ENCODE data around the gene ARL14EP.
A peak's percentile ranks its signal among the peaks of the same experiment; 100 is the strongest.

ARL14EP gene

DNA sequence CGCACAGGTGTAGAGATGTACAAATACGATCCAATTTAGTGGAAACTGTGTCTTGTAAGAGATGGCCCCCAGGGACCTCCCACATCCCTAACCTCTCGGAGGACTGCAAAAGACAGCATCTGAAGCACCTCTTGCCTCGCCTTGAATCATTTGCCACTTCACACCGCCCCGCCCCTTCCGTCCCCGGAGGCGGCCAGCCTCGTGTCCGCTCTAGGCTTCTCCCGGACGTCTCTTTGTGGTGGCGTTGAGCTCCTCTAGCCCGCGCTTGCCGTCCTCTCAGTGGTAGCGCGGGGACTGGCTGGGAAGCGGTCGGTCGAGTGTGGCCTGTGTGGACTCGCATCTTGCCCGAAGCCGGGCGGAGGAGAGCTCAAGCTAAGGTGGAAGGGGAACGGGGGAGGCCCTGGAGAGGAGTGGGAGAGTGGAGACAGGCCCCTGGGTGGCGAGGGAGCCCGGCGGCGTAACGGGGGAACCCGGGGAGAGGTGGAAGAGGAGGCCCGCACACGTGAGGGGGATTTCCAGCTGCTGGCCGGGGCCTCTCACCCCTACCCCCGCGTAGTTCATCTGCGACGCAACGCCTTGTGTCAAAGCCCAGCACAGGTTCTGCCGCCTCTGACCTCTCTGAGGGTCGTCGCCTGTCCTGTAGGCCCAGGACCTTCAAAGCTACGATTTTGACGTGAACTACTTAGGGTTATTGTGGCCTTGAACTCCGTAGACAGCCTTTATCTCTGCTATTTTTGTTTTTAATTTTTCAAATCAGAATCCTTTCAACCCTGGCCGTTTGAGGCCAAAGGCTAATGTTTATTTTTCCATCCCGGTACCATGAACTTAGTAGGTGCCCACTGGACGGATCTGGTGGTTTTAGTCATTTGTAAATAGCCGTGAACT lies at the start of gene ARL14EP:
Gene ARL14EP, plus strand, starts transcription at position 279 of the 885 bp plus-strand sequence. CDS start 7,845 bp downstream, outside the sequence.
- DNase-seq (ENCODE audit: extremely low spot score, insufficient read length, low read depth): peak; percentile 80
- FAIRE-seq: peak; percentile 100

DNA sequence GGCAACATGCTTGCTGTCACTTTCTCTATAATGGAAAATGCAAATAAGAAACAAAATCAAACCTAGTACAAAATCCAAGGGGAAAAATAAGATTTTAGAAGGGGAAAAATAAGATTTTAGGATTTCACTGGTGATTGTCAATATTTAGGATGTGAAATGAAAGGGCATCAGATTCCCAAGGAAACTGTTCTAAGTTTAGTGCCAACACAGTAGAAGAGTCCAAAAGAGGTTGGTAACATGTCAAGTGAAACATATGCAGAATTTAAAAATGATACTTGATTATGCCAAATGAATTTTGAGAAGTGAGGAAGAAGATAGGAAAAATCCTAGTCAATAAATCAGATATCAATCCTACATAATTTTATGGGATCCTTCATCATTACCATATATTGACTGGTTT lies 45.7 kb upstream of the ARL14EP start:
- FAIRE-seq (no peak), DNase-seq (ENCODE audit: extremely low spot score, insufficient read length, low read depth) (no peak)

DNA sequence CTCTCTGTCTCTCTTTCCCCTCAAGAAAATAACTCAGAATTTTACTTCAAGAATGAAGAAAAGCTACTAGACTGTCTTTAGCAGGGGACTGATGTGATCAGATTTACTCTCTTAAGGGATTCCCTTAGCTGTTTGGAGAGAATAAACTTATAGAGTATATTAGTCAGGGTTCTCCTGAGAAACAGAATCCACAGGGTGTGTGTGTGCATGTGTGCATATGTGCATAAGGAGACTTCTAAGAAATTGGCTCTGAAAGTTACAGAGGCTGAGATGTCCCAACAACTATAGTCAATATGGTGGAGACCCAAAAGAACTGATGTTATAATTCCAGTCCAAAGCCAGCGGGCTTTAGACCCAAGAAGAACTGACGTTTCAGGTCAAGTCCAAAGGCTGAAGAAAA lies 43.1 kb upstream of the ARL14EP start:
- FAIRE-seq (no peak), DNase-seq (ENCODE audit: extremely low spot score, insufficient read length, low read depth) (no peak)

DNA sequence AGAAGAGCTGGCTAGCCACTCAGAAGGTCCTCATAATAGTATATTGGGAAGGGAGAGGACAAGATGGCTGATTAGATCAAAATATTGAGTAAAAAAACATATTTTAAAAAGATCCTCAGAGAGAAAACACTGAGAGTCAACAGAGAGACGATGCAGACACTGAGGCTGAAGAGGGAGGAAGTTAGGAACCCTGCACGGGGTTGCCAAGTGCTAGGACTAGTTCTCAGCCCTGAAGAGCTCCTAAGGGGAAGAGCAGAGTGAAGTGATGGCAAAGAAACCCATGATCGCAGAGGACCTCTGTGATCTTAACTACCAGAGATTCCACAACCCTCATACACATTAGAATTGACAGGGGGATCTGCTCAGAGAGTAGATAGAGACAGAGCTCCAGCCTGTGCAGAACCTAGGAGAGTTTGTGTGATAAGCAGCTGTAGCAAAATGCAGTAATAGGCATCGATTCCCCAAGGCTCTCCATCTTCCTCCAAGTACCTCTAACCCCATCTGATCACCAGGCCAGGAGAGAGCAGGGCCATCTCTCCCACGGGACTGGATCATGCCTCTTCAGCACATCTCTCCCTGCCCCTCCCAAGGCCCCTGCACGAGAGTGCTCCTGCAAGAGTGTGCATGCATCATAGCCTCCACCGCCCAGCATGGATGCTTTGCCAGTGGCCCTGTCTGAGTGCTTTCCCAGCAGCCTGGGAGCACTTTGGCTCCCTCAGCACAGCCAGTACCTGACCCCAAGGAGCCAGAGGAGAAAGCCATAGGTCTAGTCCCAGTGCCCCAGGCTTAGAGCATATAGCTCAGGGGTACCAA lies 41.2 kb upstream of the ARL14EP start:
- no peak for FAIRE-seq

DNA sequence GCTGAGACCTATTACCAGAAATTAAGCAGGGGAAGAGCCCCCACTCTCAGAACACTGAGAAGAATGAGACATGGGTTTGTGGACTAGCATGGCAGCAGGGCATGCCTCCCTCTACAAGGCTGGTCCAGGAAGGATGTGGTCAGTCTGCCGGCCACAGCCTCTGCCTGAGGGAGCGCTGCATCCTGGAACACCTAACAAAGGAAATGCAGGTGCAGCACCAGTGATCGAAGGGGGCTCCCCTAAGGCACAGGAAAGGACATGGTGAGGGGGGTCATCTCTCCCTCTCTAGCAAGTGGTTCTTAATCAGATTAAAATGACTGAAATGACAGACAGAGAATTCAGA lies 40.6 kb upstream of the ARL14EP start:
- FAIRE-seq (peak; percentile 72), DNase-seq (ENCODE audit: extremely low spot score, insufficient read length, low read depth) (no peak)

More for the DNA sequence above, 41.2 kb upstream of the ARL14EP start:
- no peak for DNase-seq (ENCODE audit: extremely low spot score, insufficient read length, low read depth)

DNA sequence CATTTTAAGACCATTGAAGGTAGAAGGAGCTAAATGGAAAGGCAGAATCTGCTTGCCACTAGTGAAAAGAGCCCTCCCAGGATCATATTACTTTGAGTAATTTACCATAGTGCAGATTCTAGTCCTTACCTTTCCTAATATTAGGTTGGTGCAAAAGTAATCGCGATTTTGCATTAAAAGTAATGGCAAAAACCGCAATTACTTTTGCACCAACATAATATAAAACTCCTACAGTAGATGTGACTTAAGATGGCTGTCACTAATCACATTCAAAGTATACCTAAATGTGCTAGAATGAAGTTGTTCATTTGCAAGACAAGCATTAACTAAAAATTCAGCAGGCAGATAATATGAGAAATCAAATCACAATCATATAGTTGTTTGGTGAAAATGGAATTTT lies 38.1 kb upstream of the ARL14EP start:
- FAIRE-seq (no peak), DNase-seq (ENCODE audit: extremely low spot score, insufficient read length, low read depth) (no peak)

DNA sequence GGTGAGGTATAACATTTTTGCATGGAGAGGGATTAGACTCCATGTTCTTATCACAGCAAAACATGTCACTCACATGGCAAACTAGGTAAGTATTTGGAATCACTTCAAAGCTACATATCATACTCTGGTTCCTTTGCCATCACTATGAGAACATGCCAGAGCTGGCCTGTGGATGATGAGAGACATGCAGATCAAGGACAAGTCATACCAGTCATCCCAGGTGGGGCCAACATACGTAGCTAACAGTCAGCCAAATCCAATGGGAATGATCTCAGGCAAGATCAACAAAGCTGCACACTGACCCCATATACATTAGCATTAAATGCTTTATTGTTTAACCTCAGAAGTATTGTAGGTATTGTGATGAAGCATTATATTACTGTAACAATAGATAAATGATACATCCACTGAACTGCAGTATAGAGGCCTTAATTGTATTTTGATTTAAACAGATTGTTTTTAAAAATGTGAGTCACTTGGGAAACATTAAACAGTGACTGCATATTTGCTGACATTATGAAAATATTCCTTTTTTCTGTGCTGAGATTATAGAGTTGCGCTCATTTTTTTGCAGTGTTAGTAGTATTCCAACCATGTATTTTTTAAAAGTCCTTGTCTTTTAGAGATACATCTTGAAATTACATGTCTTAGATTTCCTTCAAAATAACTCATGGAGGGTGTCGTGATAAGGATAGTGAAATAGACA lies 37.3 kb upstream of the ARL14EP start:
- no peak for DNase-seq (ENCODE audit: extremely low spot score, insufficient read length, low read depth)
- FAIRE-seq: no peak

DNA sequence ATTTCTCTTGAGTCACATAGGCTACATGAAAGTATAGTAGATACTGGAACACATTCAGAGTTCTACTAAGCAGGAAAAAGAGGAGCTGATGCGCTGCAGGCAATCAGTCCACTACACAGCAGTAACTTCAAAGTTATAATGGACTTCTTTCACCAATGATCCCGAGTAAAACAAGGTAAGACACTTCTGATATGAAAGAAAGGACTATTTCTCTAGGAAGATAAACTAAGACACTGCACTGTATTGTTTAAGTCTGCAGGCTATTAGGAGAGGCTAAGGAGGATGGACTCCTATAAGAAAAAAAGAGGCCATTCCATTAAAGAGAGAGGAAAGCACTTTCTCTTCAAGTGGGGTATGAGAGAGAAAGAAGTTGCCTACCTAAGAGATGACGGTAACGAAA lies 31.6 kb upstream of the ARL14EP start:
- no peak for DNase-seq (ENCODE audit: extremely low spot score, insufficient read length, low read depth)
- no peak for FAIRE-seq

DNA sequence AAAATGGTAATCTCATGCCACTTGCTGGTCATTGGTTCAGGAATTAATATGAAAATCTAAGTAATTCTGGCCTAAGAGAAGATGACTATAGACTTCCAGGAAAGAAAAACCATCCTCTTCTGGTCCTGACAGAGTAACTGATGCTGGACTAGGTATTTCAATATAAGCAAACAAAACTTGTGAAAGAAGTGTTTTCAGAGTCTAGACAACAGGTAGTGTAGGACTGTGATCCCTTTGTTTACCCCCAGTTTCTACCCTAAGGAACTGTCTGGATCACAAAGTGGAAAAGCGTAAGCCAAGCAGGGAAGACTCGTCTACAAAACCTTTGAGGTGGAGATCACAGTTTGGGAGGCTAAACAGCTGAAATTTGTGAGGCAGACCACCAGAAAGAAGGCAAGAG lies 30.4 kb upstream of the ARL14EP start:
- FAIRE-seq: no peak
- no peak for DNase-seq (ENCODE audit: extremely low spot score, insufficient read length, low read depth)

DNA sequence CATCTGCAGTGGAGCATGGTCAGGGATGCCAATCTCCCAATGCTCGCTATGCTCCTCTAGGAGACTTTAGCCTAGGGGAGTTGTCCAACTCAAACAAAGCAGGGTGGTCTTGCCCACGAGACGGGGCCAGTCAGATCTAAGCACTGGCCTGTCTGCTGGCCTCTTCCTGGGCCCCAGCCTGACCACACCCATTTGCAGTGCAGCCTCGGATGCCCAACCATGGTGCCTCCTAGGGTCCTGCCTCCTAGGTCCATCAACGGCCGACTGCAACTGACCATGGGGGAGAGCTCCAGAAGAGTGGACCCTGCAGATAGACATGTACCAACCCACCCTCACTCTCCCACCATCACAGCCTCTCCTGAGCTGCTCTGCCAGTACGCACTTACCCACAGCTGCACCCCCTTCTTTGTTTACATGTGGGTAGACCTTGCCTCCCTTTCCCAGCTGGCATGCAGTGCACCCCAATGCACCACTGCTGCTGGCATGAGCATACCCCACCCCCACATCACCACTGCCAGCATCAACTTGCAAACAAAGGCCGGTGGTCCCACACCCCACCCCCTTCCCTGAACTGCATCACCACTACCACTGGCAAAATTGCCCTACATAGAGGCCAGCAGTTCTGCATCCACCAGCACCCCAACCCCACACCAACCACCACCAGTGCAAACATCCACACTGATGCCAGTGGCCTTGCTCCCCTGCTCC lies 27.6 kb upstream of the ARL14EP start:
- no peak for DNase-seq (ENCODE audit: extremely low spot score, insufficient read length, low read depth)
- FAIRE-seq: no peak

DNA sequence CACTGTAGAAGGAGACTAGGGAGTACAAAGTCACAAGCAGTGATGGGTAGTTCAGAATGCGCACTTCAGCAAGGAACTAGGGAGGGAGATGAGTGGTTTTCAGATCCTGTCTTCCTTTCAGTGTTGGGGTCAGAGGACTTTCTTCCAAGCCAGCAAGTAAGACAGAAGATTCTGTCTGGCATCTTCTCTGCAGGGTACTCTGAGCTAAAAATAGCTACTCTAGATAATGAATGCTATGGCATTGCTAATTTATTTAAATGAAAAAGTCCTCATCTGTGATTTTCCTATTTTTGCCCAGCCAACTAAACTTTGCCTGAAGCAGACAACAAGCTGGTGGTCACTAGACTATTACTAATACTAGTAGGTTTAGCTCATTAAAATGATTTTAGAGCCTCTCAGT lies 18.3 kb upstream of the ARL14EP start:
- no peak for FAIRE-seq
- DNase-seq (ENCODE audit: extremely low spot score, insufficient read length, low read depth): no peak

DNA sequence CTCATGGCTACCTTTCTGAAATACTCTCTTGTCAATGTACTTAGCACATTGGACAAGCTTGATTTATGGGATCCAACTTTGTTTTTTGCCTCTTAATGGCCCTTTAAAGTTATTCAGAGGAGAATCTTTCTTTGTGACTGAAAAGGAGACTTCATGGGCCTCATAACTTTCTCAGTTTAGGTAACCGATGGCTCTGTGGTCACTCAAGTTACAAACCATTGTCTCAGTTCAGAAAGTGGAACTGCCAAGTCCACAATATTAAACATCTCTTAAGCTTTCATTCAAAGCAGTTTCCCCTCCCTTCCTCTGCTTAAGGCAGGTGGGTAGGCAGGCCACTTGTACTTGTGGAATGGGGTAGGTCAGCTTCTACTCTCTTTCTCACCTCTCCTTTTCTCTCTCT lies 12.3 kb upstream of the ARL14EP start:
- DNase-seq (ENCODE audit: extremely low spot score, insufficient read length, low read depth): no peak
- peak; percentile 76 for FAIRE-seq

DNA sequence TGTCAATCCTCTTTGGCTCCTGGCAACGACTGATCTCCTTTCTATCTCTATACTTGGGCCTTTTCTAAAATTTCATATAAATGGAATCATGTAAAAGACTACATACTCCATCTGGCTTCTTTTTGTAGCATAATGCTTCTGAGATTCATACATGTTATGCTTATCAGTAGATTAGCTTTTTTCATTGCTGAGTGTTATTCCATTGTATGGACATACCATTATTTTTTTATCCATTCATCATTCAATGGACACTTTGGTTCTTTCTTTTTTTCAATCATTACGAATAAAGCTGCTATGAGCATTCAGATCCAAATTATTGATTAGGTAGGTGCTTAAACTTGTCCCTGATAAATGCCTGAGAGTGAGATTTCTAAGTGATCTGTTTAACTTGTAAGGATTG lies 11.7 kb upstream of the ARL14EP start:
- DNase-seq (ENCODE audit: extremely low spot score, insufficient read length, low read depth) (no peak), FAIRE-seq (no peak)

DNA sequence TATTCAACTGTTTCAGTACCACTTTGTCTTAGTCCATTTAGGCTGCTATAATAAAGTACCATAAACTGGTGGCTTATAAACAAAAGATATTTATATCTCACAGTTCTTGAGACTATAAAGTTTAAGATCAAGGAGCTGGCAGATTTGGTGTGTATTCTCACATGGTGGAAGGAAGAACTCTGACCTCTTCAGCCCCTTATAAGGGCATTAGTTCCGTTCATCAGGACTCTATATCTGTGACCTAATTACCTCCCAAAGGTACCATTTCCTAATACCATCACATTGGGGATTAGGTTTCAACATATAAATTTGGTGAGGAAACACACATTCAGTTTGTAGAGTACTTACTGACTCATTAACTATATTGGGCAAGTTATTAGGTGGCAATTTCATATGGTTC lies 10.7 kb upstream of the ARL14EP start:
- FAIRE-seq (peak; percentile 50), DNase-seq (ENCODE audit: extremely low spot score, insufficient read length, low read depth) (no peak)

DNA sequence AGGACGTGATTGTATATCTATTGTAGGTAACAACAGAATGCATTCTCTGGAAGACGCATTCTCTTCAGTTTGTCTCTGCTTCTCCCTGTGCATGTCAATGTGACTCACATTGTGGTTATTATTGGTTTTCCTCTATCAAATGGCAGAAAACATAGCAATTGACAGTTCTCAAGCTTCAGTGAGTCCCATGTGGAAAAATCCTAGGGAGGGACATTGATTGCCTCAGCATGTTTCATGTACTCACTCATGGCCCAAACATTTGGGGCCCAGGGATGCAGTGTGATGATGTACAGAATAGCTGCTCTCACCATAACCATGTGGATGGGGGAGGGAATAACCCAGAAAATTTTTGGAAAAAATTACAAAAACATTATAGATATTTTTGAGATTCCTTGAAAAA lies 9.3 kb upstream of the ARL14EP start:
- FAIRE-seq (no peak), DNase-seq (ENCODE audit: extremely low spot score, insufficient read length, low read depth) (no peak)

DNA sequence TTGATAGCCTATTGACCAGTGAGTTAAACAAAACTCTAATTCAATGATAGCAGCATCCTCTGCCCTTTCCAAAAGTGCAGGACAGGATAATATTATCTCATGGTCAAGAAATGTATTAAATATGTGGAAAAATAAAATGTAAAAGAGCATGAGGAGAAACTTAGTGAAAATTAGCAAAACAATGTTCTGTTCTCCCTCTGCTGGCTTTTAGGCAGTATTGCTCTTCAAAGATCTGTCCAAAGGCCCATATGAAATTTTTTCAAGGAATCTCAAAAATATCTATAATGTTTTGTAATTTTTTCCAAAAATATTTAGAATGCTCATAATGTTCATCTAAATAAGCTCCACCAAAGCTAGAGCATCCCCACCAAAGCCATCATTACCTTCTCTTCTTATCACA lies 8.3 kb upstream of the ARL14EP start:
- DNase-seq (ENCODE audit: extremely low spot score, insufficient read length, low read depth): no peak
- no peak for FAIRE-seq

DNA sequence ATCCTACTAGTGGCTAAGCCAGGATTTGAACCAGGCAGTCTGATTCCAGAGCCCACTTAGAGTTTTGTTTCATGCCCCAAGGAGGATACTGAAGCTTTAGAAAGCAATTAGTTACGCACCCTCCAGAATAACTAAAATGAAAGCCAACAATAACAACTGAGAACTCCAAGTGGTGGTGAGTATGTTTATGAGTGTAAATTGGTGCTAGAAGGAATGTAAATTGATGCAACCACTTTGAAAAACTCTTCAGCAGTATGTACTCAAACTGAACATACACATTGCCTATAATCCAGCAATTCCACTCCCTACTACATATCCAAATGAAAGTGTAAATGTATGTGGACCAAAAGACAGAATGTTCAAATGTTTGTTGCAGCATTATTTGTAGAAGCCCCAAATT lies 6.7 kb upstream of the ARL14EP start:
- DNase-seq (ENCODE audit: extremely low spot score, insufficient read length, low read depth): no peak
- no peak for FAIRE-seq

DNA sequence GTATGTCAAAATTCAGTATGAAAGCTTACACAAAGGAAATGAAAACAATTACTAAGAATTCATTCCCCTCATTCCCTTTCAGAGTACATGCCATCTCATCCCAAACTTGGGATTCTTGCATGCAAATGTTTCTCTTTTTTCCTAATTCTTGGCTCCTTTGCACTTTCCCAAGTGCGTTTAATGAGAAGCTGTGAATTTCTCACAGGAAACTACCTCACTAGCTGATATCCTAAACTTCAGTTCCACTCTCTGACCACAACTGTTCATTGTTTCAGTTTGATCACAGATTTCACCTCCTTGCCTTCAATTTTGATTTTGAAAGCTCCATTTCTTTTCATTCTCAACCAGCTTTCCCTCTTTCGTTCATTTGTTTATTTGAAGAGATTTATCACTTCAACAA lies 5.9 kb upstream of the ARL14EP start:
- FAIRE-seq (peak; percentile 69), DNase-seq (ENCODE audit: extremely low spot score, insufficient read length, low read depth) (no peak)

DNA sequence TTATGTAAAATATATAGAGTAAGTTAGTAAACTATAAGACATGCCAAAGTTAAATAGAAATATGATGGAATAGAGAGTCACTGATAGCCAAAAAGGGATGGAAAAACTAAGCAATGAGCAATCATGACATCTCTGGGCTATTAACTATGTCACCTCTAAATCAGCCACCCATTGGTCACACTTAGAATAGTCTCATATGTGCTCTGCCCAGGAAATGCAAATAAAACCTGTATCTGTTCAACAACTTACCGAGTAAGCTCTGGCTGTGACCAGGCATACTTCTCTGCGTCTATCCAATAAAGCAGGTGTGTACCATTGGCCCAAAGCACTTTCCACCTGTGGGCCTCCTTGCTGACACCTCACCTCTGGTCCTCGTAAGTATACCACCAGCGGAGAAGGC lies 1.6 kb upstream of the ARL14EP start:
- FAIRE-seq: no peak
- DNase-seq (ENCODE audit: extremely low spot score, insufficient read length, low read depth): no peak

DNA sequence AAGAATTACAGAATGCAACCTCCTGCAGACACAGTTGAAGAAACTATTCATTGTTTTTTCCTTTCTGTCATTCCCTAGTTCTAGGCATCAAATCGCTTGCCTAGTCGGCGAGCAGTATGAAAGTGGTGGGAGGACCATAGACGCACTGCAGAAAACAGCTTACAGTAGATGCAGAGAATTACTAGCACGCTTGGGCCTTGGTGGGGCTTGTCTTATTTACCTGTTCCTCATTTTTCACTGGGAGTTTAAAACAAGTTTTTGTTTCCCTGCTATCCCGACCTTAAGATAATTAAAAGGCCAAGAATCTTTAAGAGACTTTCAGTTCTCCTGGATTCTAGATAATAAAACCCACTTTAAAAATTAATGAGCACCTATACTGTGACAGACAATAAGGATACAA lies 713 bp upstream of the ARL14EP start:
- FAIRE-seq (no peak), DNase-seq (ENCODE audit: extremely low spot score, insufficient read length, low read depth) (no peak)
